ENCODE measurements around the gene NSFL1C.

DNA sequence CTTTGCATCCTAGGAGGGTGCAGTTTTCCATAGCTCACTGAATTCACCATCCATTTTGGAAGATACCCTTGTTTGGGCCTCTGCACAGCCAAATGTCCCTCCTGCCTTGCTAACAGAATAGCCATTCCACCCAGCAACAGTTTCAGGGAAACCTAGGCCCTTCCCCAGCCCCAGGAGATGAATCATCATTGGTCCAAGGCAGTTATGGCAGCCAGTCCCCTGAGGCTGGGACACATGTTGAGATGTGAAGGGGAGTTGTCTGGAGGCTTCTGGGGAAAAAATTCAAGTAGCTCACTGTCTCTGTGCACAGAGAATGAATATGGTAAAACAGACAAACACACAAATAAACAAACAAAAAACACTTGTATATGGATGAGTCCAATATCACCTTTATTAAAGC is 41.9 kb upstream of the NSFL1C start:
- TF ChIP-seq, protein P1, sequence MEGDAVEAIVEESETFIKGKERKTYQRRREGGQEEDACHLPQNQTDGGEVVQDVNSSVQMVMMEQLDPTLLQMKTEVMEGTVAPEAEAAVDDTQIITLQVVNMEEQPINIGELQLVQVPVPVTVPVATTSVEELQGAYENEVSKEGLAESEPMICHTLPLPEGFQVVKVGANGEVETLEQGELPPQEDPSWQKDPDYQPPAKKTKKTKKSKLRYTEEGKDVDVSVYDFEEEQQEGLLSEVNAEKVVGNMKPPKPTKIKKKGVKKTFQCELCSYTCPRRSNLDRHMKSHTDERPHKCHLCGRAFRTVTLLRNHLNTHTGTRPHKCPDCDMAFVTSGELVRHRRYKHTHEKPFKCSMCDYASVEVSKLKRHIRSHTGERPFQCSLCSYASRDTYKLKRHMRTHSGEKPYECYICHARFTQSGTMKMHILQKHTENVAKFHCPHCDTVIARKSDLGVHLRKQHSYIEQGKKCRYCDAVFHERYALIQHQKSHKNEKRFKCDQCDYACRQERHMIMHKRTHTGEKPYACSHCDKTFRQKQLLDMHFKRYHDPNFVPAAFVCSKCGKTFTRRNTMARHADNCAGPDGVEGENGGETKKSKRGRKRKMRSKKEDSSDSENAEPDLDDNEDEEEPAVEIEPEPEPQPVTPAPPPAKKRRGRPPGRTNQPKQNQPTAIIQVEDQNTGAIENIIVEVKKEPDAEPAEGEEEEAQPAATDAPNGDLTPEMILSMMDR (IDR thresholded peaks at IDR 0.05) = no peak
- TF ChIP-seq POLR2A (IDR thresholded peaks at IDR 0.05) = no peak

All from upper lobe of left lung (tissue), 4 donors.